Measurements from ENCODE around the gene PRDM10.
A peak's percentile ranks its signal among the peaks of the same experiment; 100 is the strongest.
"Not testable (repeated sequence)": the region's sequence is repeated elsewhere in the genome, so short reads cannot be mapped to it uniquely, and the experiment has no call there.

Gene PRDM10

DNA sequence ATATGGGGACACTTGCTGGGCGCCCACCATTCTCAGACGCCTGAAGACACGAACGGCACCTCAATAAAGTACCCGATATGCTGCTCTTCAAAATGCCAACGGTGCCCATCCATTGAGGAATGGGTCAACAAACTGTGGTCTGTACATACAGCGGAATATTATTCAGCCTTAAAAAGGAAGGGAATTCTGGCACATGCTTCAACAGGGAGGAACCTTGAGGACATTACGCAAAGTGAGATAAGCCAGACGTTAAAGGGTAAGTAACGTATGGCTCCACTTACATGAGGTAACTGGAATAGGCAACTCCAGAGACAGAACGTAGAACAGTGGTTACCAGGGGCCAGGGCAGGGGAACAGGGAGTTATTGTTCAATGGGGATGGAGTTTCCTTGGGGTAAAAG, 28.0 kb downstream of the PRDM10 start:
- no peak for DNase-seq

GRCh38 chr11:129974237-129974636, 28.4 kb downstream of the PRDM10 start:
- no peak for DNase-seq

- no peak for DNase-seq
Observed at GRCh38 chr11:129973809-129974208, 28.8 kb downstream of the PRDM10 start.

DNA sequence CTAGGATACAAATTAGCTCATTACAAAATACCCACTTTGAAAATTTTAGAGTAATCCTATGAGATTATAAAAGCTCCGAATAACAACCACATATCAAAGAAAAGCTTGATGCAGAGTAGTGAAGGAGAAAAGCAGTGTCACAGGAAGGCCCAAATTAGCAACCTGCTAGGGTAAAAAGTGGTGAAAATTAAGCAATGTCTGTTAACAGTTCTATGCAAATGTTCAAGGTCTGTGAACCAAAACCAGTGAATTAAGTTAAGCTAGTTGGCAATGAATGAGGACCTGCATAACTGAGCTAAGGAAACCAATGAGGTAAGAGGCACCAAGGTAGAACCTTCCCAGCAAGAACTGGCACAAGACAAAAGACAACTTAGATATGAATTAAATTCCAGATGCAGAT, 29.6 kb downstream of the PRDM10 start:
- DNase-seq: no peak

GRCh38 chr11:129972611-129973010, 30.0 kb downstream of the PRDM10 start:
- DNase-seq: no peak

GRCh38 chr11:129971856-129972255, 30.8 kb downstream of the PRDM10 start:
- DNase-seq: not testable (repeated sequence)

DNA sequence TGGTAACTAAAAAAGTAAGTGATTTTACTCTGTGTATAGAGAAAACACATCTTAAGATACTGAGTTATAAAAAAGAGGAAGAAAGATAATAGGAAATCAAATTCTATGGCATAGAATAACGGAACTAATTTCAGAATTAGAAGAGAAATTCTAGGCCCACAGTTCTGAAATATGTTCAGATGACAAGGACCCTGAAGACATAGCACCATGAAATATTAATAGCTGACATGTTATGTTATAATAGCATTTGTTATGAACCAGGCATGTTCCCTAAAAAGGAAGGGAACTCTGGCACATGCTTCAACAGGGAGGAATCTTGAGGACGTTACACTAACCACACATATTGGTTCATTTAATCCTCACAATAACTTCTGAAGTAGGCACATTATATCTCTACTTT, 32.7 kb downstream of the PRDM10 start:
- no peak for DNase-seq

DNA sequence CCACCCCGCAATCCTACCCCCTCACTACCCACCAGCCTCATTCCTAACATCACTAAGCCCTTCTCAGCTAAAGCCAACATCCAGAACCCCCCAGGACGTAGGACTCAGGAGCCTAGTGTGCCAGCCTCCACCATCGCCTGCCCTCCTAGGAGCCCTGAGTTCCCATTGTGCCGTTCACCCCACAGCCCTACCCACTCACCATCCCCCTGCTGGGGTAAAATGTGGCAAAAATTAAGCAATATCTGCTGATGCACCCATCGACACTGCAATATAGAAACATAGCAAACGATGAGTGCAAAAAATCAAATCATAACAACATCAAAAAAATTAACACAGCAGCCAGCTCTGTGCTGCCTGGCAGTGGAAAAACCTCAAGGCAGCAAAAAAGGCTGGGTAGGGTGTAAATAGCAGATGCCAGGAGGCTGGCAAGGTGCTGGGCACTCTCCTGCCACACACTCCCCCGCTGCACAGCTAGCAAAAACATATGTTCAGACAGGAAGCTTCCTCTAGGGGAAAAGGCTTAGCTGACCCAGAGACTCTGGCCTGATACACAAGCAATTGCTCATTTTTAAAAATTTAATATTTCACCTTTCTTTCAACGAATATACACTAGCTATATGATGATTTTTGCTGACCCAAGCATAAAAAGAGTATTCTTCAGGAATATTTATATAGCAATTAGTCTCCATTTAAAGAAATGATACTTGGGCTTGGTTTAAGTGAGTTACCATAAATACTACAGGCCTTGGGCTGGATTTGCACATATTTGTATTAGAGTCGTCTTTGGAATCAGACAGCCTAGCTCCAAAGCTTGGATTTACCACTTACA, 33.8 kb downstream of the PRDM10 start:
- DNase-seq: no peak

- no peak for DNase-seq
Observed at GRCh38 chr11:129967996-129968395, 34.6 kb downstream of the PRDM10 start.

DNA sequence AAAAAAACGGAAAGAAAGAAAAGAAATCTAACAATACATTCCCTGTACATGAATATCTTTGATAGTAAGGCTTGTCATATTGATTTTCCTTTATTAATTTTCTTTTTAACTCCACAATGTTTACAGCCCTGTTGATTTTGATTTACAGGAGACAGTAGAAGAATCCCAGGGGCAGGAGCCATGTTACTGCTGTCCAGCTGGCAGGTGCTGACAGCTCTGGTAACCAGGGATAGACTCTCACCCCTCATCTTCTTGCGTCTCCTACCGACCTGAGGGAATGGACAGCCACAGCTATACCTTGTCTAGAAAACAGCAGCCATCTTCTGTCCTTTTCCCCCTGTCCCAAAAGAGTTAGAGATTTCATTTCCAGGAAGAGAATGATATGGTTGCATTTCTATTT, 37.4 kb downstream of the PRDM10 start:
- no peak for DNase-seq

GRCh38 chr11:129960216-129961214, 42.1 kb downstream of the PRDM10 start:
- DNase-seq: no peak

- no peak for DNase-seq
Observed at GRCh38 chr11:129959687-129960086, 42.9 kb downstream of the PRDM10 start.

- DNase-seq: no peak
Observed at GRCh38 chr11:129955282-129955681, 47.4 kb downstream of the PRDM10 start.

DNA sequence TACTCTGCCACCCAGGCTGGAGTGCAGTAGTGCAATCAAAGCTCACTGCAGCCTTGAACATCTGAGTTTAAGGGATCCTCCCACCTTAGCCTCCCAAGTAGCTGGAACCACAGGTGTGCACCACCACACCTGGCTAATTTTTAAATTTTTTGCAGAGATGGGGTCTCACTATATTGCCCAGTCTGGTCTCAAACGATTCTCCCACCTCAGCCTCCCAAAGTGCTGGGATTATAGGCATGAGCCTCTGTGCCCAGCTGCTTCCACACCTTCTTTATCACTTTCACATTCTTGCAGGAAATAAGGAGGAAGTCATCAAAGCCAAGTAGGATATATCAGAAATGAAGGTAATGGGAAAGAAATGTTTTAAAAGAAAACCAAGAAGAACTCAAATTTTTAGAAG, 47.9 kb downstream of the PRDM10 start:
- not testable (repeated sequence) for DNase-seq

GRCh38 chr11:129951866-129952262, 50.8 kb downstream of the PRDM10 start:
- DNase-seq: no peak

DNA sequence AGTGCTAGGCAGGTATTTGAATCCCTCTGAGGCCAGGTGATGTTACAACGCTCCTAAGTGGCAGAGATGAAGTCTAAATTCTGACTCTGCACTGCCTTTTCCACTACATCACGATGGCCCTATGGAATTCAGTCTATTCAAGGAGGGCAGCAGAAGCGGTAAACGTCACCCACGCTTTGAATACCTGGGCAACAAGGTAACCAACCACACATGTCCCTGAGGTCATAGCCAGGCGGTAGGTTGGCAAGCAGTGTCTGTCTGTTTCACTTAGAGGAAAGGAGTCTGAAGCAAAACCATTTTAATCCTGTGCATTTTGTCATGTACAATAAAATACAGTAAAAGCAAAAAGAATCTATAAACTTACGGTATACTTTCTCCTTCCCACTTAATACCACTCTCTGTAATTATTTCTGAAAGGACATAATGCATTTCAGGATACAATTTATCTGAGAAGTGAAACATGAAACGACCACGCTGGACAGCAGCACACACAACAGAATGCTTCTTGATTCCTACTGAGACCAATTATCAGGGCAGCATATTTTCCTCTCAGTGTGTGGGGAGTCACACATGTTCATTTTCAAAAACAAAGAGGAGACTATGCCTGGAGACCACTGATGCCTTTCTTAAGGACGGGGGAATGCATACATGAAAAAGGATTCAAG, 51.3 kb downstream of the PRDM10 start:
- no peak for DNase-seq

- peak; percentile 20 for DNase-seq
Observed at GRCh38 chr11:129950101-129951091, 52.2 kb downstream of the PRDM10 start.

- DNase-seq: no peak
Observed at GRCh38 chr11:129948926-129949466, 53.6 kb downstream of the PRDM10 start.

DNA sequence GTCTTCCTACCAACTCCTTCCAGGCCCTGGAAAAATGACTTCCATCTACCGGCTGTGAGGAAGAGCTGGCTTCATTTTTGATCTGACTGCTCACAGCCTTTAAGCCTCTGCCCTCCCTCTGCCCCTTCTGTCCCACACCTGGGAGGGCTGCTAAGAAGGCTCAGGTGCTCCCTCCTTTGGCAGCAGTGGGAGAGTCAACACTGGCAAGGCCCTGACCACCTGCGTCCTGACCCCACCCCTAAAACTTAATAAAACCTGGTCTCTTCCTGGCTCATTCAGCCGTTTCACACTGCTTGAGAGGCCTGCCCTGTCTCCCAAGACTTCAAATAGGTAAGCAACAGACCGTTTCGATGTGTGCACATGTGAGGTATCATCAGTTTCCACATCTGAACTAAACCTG, 55.2 kb downstream of the PRDM10 start:
- peak; percentile 43 for DNase-seq

DNA sequence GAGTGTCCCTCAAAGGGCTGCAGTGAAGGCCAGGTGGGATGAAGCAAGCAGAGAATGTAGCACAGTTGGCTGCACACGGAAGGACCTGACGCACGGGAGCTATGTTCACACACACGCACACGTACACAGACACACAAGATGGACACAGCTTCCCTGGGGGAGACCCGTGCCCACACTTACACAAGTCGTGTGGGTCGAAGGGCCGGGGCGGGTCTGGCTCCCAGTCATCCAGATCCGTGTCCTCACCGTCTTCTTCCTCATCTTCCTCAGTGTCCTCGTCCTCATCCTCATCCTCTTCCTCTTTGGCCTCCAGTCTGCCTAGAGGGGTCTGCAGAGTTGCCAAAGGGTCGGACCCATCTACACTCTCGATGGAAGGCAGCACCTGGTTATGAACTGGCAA, 55.7 kb downstream of the PRDM10 start:
- no peak for DNase-seq

DNA sequence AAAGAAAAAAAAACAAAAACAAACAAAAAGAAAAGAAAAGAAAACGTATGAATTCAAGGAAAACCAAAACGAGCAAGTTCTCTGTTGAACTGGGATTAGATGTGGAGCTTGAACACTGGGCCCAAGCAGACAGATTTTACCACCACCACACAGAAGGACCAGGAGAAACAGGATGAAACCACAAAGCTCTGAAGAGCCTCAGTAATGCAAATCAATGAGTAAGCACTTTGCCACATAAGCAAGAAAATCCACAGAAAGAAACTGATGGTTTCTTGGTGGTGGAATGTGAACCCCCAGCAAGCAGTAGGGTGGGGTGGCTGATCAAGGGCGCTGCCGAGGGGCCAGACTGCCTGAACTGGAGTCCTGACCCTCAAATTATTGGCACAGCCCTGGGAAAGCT, 56.4 kb downstream of the PRDM10 start:
- peak; percentile 24 for DNase-seq

DNA sequence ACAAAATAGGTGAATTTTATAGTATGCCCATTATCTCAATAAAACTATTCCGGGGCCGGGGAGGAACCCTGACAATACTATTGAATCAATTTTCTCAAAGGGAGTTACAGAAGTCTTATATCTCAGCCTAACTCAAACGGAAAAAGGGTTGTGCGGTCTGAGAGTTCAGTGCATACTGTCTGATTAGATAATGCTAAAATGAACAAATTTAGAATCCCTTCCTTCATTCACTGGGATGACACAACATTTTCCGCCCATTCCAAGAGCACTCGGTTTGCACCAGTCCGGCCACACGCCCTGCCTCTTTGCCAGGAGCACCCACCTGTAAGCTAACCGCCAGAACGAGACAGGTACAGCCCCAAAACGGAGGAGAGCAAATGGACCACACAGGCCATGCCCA, 57.3 kb downstream of the PRDM10 start:
- no peak for DNase-seq
